HCT116 (cell line): ENCODE measurements around the gene ADORA1. TPM values are rescaled to one million over a fixed set of nuclear protein-coding genes. Genes with fewer than 3 reads are reported as not detected.

Experiments used
- ATAC-seq: fragments of 200-7000 bp; cut with Tn5 transposase; 2 replicates; pipeline ENCODE4 v1.9.1; 2020; ENCODE audit warnings: mild to moderate bottlenecking, moderate library complexity
- BruUV-seq: library from RNA; stranded (reverse); fragments of 400-500 nt; replicated peaks from 2 replicates; lab custom pipeline; 2021; lab: Mats Ljungman, UMichigan
- CTCF ChIA-PET: fragments of 300-600 bp; sonication (Branson Sonifier 250); formaldehyde crosslinking; loops from one replicate; lab custom pipeline; 2021; ENCODE audit warnings: antibody characterized with exemption; lab: Charles Lee
- POLR2A ChIA-PET: fragments of 300-600, 350-600 bp; sonication (Branson Sonifier 250); formaldehyde crosslinking; loops from one replicate; lab custom pipeline; 2021; ENCODE audit warnings: antibody characterized with exemption; lab: Charles Lee
- RAD21 ChIA-PET, 2 experiments: fragments of 300-600 bp; sonication (Branson Sonifier 250); formaldehyde crosslinking; loops; one replicate each; lab custom pipeline; 2023; ENCODE audit warnings: low total read pairs in 2 of 2; ENCODE audit not compliant: uncharacterized antibody in 2 of 2, unreplicated experiment in 2 of 2, low non-redundant PET in 1 of 2; lab: Charles Lee
- DNase-seq: peaks from one replicate; pipeline ENCODE4 v3.0.0-alpha.2; 2010; ENCODE audit warnings: low read depth, low spot score
- H2AFZ ChIP-seq: fragments of 200-600 bp; shearing (Covaris generic), sonication (generic); 2 replicates; pipeline ENCODE4 v1.6.1; 2017; ENCODE audit warnings: low read depth, mixed run types, mixed read lengths, antibody characterized with exemption, low read length; ENCODE audit not compliant: poor library complexity, severe bottlenecking
- H3K27ac ChIP-seq: 2 replicates; pipeline ENCODE4 v1.5.1; 2012; ENCODE audit warnings: low read depth, low read length
- H3K27me3 ChIP-seq: fragments of 200-600 bp; sonication (generic); 2 replicates; pipeline ENCODE4 v1.6.1; 2016; ENCODE audit warnings: mixed run types, low read length, mixed read lengths; ENCODE audit not compliant: insufficient read depth
- H3K36me3 ChIP-seq, 2 experiments: fragments of 200-500 bp in 1 of 2; fragments of 200-600 bp in 1 of 2; sonication (Bioruptor generic) in 1 of 2; sonication (generic) in 1 of 2; 2 replicates each; pipeline versions ENCODE4 v1.5.1 to v1.6.1; 2014 to 2016; ENCODE audit warnings: low read length in 2 of 2, inconsistent platforms in 1 of 2, mixed read lengths in 1 of 2, mixed run types in 1 of 2; ENCODE audit not compliant: insufficient read depth in 2 of 2, control insufficient read depth in 1 of 2
- H3K4me1 ChIP-seq, 2 experiments: fragments of 200-600 bp in 1 of 2; sonication (generic) in 1 of 2; 2 replicates each; pipeline versions ENCODE4 v1.5.1 to v1.6.1; 2012 to 2017; ENCODE audit warnings: low read length in 2 of 2, inconsistent platforms in 1 of 2, mild to moderate bottlenecking in 1 of 2, mixed read lengths in 1 of 2, mixed run types in 1 of 2, moderate library complexity in 1 of 2; ENCODE audit not compliant: insufficient read depth in 2 of 2, control insufficient read depth in 1 of 2
- H3K4me2 ChIP-seq: fragments of 200-600 bp; sonication (generic); 2 replicates; pipeline ENCODE4 v1.6.1; 2017; ENCODE audit warnings: mixed run types, low read length, mixed read lengths
- H3K4me3 ChIP-seq, 2 experiments: fragments of 200-600 bp in 1 of 2; sonication (generic) in 1 of 2; replicated peaks in 1 of 2; 2 replicates each; pipeline ENCODE4 v1.5.1; 2011 to 2016; ENCODE audit warnings: low read length in 2 of 2, control low read depth in 1 of 2, low read depth in 1 of 2, mild to moderate bottlenecking in 1 of 2, mixed read lengths in 1 of 2, mixed run types in 1 of 2
- H3K79me2 ChIP-seq: fragments of 200-600 bp; sonication (generic); 2 replicates; pipeline ENCODE4 v1.6.1; 2017; ENCODE audit warnings: mild to moderate bottlenecking, mixed run types, low read length, moderate library complexity, mixed read lengths; ENCODE audit not compliant: insufficient read depth
- H3K9ac ChIP-seq: fragments of 200-600 bp; sonication (generic); 2 replicates; pipeline ENCODE4 v1.6.1; 2016; ENCODE audit warnings: low read length, mixed read lengths
- H3K9me2 ChIP-seq: fragments of 200-600 bp; sonication (generic), shearing (Covaris generic); 2 replicates; pipeline ENCODE4 v1.6.1; 2017; ENCODE audit warnings: mixed run types, mild to moderate bottlenecking, moderate library complexity; ENCODE audit not compliant: insufficient read depth
- H3K9me3 ChIP-seq, 2 experiments: fragments of 200-500 bp in 1 of 2; fragments of 200-600 bp in 1 of 2; sonication (Bioruptor generic) in 1 of 2; sonication (generic) in 1 of 2; 2 replicates each; pipeline ENCODE4 v1.6.1; 2014 to 2017; ENCODE audit warnings: low read length in 2 of 2, mixed read lengths in 2 of 2, inconsistent platforms in 1 of 2, low read depth in 1 of 2, mild to moderate bottlenecking in 1 of 2, mixed run types in 1 of 2, moderate library complexity in 1 of 2; ENCODE audit not compliant: control insufficient read depth in 1 of 2, insufficient read depth in 1 of 2
- H4K20me1 ChIP-seq: fragments of 200-600 bp; sonication (generic), shearing (Covaris generic); 2 replicates; pipeline ENCODE4 v1.6.1; 2017; ENCODE audit warnings: mixed run types, mild to moderate bottlenecking, moderate library complexity; ENCODE audit not compliant: insufficient read depth
- CEBPB ChIP-seq: IDR thresholded peaks from 2 replicates; pipeline ENCODE4 v1.6.1; 2012; ENCODE audit warnings: low read depth
- EGR1 ChIP-seq: IDR thresholded peaks from 2 replicates; pipeline ENCODE4 v1.6.1; 2012; ENCODE audit warnings: low read depth
- ELF1 ChIP-seq: IDR thresholded peaks from 2 replicates; pipeline ENCODE4 v1.6.1; 2012; ENCODE audit warnings: low read depth, borderline replicate concordance
- EZH2phosphoT487 ChIP-seq: fragments of 200-600 bp; IDR thresholded peaks from 2 replicates; pipeline ENCODE4 v1.6.1; 2018; ENCODE audit warnings: antibody characterized with exemption, borderline replicate concordance
- JUND ChIP-seq: IDR thresholded peaks from 2 replicates; pipeline ENCODE4 v1.6.1; 2012
- POLR2A ChIP-seq: IDR thresholded peaks from 2 replicates; pipeline ENCODE4 v1.7.0; 2011; ENCODE audit warnings: borderline replicate concordance; ENCODE audit not compliant: insufficient read depth, insufficient read length; ENCODE audit errors: extremely low read depth
- RAD21 ChIP-seq: IDR thresholded peaks from 2 replicates; pipeline ENCODE4 v1.6.1; 2012; ENCODE audit warnings: low read depth, mild to moderate bottlenecking
- SIN3A ChIP-seq: IDR thresholded peaks from 2 replicates; pipeline ENCODE4 v1.6.1; 2012; ENCODE audit warnings: low read depth
- SP1 ChIP-seq: IDR thresholded peaks from 2 replicates; pipeline ENCODE4 v1.6.1; 2012; ENCODE audit warnings: low read depth
- TCF7L2 ChIP-seq: IDR thresholded peaks from 2 replicates; pipeline ENCODE4 v1.7.0; 2011; ENCODE audit warnings: borderline replicate concordance, inconsistent platforms; ENCODE audit not compliant: insufficient read depth, insufficient read length; ENCODE audit errors: extremely low read depth
- YY1 ChIP-seq: IDR thresholded peaks from 2 replicates; pipeline ENCODE4 v1.6.1; 2011; ENCODE audit warnings: low read length, low read depth, moderate library complexity, mild to moderate bottlenecking; ENCODE audit not compliant: insufficient replicate concordance; ENCODE audit errors: extremely low read depth
- ZFX ChIP-seq: fragments of 450-650 bp; IDR thresholded peaks from 2 replicates; pipeline ENCODE4 v1.6.1; 2017
- ZNF274 ChIP-seq: fragments of 200-500 bp; sonication (Bioruptor generic); IDR thresholded peaks from 2 replicates; pipeline ENCODE4 v1.6.1; 2014; ENCODE audit warnings: mild to moderate bottlenecking, low read depth, low read length, inconsistent platforms
- intact Hi-C: fragments of 100-400 bp; cut with micrococcal nuclease; formaldehyde crosslinking; loops from 2 replicates; pipeline ENCODE4 v1.10.0; 2022
- total RNA-seq: library from RNA; stranded (reverse); gene quantifications from one replicate; pipeline ENCODE4 v1.2.1, GENCODE V29; 2021; ENCODE audit not compliant: unreplicated experiment
- TF ChIP-seq, protein P1 (sequence below): IDR thresholded peaks from 2 replicates; pipeline ENCODE4 v1.6.1; 2012
- TF ChIP-seq, protein P2 (sequence below): IDR thresholded peaks from 2 replicates; pipeline ENCODE4 v1.6.1; 2012
- TF ChIP-seq, protein P3 (sequence below), 3 experiments: fragments of 200-600 bp in 1 of 3; sonication (generic) in 1 of 3; IDR thresholded peaks in 2 of 3; conservative IDR thresholded peaks in 1 of 3; 2 replicates each; pipeline ENCODE4 v1.5.1; 2012 to 2017; ENCODE audit warnings: low read depth in 2 of 3, low read length in 2 of 3, antibody characterized with exemption in 1 of 3, borderline replicate concordance in 1 of 3, control low read depth in 1 of 3, mild to moderate bottlenecking in 1 of 3, mixed read lengths in 1 of 3, mixed run types in 1 of 3, moderate library complexity in 1 of 3; ENCODE audit not compliant: insufficient read depth in 1 of 3

ADORA1 gene
- total RNA-seq, 1 experiment from 2014 or later: 2.8 TPM

DNA sequence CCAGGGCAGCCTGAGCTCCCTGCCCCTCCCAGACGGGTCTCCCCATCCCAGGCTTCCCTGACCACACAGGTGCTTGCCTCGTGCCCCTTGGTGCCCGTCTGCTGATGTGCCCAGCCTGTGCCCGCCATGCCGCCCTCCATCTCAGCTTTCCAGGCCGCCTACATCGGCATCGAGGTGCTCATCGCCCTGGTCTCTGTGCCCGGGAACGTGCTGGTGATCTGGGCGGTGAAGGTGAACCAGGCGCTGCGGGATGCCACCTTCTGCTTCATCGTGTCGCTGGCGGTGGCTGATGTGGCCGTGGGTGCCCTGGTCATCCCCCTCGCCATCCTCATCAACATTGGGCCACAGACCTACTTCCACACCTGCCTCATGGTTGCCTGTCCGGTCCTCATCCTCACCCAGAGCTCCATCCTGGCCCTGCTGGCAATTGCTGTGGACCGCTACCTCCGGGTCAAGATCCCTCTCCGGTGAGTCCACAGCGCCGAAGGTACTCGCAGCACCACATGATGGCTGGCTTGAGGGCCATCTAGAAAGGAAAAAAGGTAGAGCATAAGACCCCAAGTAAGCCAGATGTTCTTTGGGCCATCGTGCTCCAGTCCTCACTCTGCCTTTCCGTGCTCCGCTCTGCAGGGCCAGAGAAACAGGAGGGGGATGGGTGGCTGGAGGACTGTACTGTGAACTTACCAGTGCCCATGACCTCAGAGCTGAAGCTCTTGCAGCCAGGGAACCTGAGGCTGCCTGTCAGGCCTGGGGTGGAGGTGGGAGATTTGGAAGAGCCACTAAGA is 1.4 kb downstream of the ADORA1 start:
- Histone ChIP-seq H3K4me1 (peaks cover 25 to 64% of the 10 kb centered on the region in 2 experiments; a peak in 3 of 4 replicates), H3K27me3 (peaks cover 2% of the 10 kb centered on the region; the same call in 1 of the 2 replicates), H3K9me3 (no peaks in the 10 kb centered on the region), H3K36me3 (no peaks in the 10 kb centered on the region), H3K4me3 (peak overlapping the region; percentile 56 to 64), H3K79me2 (no peaks in the 10 kb centered on the region), H3K4me2 (peak overlapping the region; percentile 95), H3K9ac (peak overlapping the region; percentile 60), H4K20me1 (no peaks in the 10 kb centered on the region), H2AFZ (no peak overlapping the region), H3K27ac (no peak overlapping the region), H3K9me2 (no peaks in the 10 kb centered on the region)
- ChIA-PET POLR2A (no interaction called here), RAD21 (interaction anchor here in 1 of 2 experiments (0.9 to 1.6 kb wide), 2 partner anchors 87 to 88 kb away, joined by 3 to 4 read pairs; no protein-coding TSS in a partner anchor), CTCF (interaction anchor here (1.1 to 4.5 kb wide), 8 partner anchors 11 to 138 kb away, joined by 3 to 58 read pairs (median 5); no protein-coding TSS in a partner anchor)
- intact Hi-C loops: no loop called here
- BruUV-seq: no TSS peak
- no peak for TF ChIP-seq EGR1
- TF ChIP-seq, protein P1, sequence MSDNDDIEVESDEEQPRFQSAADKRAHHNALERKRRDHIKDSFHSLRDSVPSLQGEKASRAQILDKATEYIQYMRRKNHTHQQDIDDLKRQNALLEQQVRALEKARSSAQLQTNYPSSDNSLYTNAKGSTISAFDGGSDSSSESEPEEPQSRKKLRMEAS: no peak
- TF ChIP-seq, protein P2, sequence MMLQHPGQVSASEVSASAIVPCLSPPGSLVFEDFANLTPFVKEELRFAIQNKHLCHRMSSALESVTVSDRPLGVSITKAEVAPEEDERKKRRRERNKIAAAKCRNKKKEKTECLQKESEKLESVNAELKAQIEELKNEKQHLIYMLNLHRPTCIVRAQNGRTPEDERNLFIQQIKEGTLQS: no peak
- TF ChIP-seq YY1: no peak
- no peak for TF ChIP-seq RAD21
- TF ChIP-seq TCF7L2: no peak
- TF ChIP-seq SP1: no peak
- TF ChIP-seq EZH2phosphoT487: no peak
- TF ChIP-seq SIN3A: no peak
- TF ChIP-seq POLR2A: no peak
- TF ChIP-seq, protein P3, sequence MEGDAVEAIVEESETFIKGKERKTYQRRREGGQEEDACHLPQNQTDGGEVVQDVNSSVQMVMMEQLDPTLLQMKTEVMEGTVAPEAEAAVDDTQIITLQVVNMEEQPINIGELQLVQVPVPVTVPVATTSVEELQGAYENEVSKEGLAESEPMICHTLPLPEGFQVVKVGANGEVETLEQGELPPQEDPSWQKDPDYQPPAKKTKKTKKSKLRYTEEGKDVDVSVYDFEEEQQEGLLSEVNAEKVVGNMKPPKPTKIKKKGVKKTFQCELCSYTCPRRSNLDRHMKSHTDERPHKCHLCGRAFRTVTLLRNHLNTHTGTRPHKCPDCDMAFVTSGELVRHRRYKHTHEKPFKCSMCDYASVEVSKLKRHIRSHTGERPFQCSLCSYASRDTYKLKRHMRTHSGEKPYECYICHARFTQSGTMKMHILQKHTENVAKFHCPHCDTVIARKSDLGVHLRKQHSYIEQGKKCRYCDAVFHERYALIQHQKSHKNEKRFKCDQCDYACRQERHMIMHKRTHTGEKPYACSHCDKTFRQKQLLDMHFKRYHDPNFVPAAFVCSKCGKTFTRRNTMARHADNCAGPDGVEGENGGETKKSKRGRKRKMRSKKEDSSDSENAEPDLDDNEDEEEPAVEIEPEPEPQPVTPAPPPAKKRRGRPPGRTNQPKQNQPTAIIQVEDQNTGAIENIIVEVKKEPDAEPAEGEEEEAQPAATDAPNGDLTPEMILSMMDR (IDR thresholded peaks at IDR 0.05 in 2 of 3, conservative IDR thresholded peaks at IDR 0.05 in 1 of 3; ENCODE audit: borderline replicate concordance in 1 of 3, insufficient read depth in 1 of 3, low read depth in 2 of 3, low read length in 2 of 3): no peak
- TF ChIP-seq ZNF274: no peak
- no peak for TF ChIP-seq JUND
- TF ChIP-seq ZFX: no peak
- no peak for TF ChIP-seq CEBPB
- TF ChIP-seq ELF1: no peak
- DNase-seq (no peak), ATAC-seq (no peak)
